Gastroesophageal sphincter (tissue), 4 donors: ENCODE results near the gene MAP3K12. TPM values are rescaled to one million over a fixed set of nuclear protein-coding genes. Genes with fewer than 3 reads are reported as not detected.

ENCODE experiments used
- ATAC-seq: fragments of 150-250 bp; one replicate; pipeline ENCODE4 v1.9.1; 2016; ENCODE audit warnings: mild to moderate bottlenecking, moderate library complexity
- H3K27ac ChIP-seq, 4 donors: fragments of 200-600 bp; sonication (generic) in 3 of 4; 1 replicate in 3 of 4; 2 replicates in 1 of 4; pipeline ENCODE4 v1.5.1; 2016 to 2019
- H3K27me3 ChIP-seq: fragments of 200-600 bp; sonication (generic); one replicate; pipeline ENCODE4 v1.5.1; 2019
- H3K36me3 ChIP-seq, 2 donors: fragments of 200-600 bp; sonication (generic); one replicate each; pipeline ENCODE4 v1.5.1; 2019; ENCODE audit warnings: control low read depth in 1 of 2
- H3K4me1 ChIP-seq, 3 donors: fragments of 200-600 bp; sonication (generic); 1 replicate in 2 of 3; 2 replicates in 1 of 3; pipeline ENCODE4 v1.5.1; 2016 to 2019; ENCODE audit warnings: control low read depth in 2 of 3
- H3K4me3 ChIP-seq, 2 donors: fragments of 200-600 bp; sonication (generic); one replicate each; pipeline ENCODE4 v1.5.1; 2019; ENCODE audit warnings: mild to moderate bottlenecking in 1 of 2, moderate library complexity in 1 of 2
- H3K9me3 ChIP-seq, 3 donors: fragments of 200-600 bp; sonication (generic); one replicate each; pipeline ENCODE4 v1.5.1; 2017 to 2019; ENCODE audit warnings: control low read depth in 2 of 3
- EP300 ChIP-seq: sonication (generic); formaldehyde crosslinking; IDR thresholded peaks from one replicate; pipeline ENCODE4 v1.6.1; 2017; ENCODE audit warnings: antibody characterized with exemption, mild to moderate bottlenecking
- POLR2A ChIP-seq, 2 donors: fragments of 450-650 bp; IDR thresholded peaks; one replicate each; pipeline ENCODE4 v1.6.1; 2017; ENCODE audit warnings: antibody characterized with exemption in 2 of 2, mild to moderate bottlenecking in 2 of 2, moderate library complexity in 1 of 2
- POLR2AphosphoS5 ChIP-seq: sonication (generic); formaldehyde crosslinking; IDR thresholded peaks from one replicate; pipeline ENCODE4 v1.6.1; 2017; ENCODE audit warnings: antibody characterized with exemption
- WGBS, 2 donors: methylation state at CpG; one replicate each; pipeline ENCODE4 v1.1.5; 2018; ENCODE audit warnings: low coverage in 1 of 2; 5-methylcytosine and 5-hydroxymethylcytosine counted together
- small RNA-seq, 4 donors: library from RNA; depleted of rRNA; stranded (forward); fragments of <200 nt; gene quantifications; one replicate each; pipeline ENCODE3, GENCODE V24; 2016
- total RNA-seq, 4 donors: library from RNA; depleted of rRNA; stranded (reverse); fragments of >200 nt; gene quantifications; one replicate each; pipeline ENCODE4 v1.1.0, GENCODE V29; 2016
- TF ChIP-seq, protein P1 (sequence below), 4 experiments: fragments of 200-600 bp in 2 of 4; fragments of 450-650 bp in 2 of 4; sonication (generic) in 1 of 4; IDR thresholded peaks; one replicate each; pipeline ENCODE4 v1.5.1; 2017 to 2019; ENCODE audit warnings: antibody characterized with exemption in 4 of 4, mild to moderate bottlenecking in 2 of 4, moderate library complexity in 2 of 4

The MAP3K12 gene
- total RNA-seq, 4 donors from 2014 or later, result 14.8 to 41.9 (median 20.3) TPM

DNA sequence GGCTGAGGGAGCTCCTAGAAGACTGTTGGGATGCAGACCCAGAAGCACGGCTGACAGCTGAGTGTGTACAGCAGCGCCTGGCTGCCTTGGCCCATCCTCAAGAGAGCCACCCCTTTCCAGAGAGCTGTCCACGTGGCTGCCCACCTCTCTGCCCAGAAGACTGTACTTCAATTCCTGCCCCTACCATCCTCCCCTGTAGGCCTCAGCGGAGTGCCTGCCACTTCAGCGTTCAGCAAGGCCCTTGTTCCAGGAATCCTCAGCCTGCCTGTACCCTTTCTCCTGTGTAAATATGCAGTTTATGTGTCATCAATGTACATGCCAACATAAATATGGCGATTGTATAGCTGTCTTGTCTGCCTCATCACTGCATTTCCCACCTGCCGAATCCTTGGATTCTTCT, 68.1 kb downstream of the MAP3K12 start:
- H3K36me3 ChIP-seq, result no peaks in the 10 kb centered on the region
- no peak overlapping the region for H3K4me3 ChIP-seq
- TF ChIP-seq, protein P1, sequence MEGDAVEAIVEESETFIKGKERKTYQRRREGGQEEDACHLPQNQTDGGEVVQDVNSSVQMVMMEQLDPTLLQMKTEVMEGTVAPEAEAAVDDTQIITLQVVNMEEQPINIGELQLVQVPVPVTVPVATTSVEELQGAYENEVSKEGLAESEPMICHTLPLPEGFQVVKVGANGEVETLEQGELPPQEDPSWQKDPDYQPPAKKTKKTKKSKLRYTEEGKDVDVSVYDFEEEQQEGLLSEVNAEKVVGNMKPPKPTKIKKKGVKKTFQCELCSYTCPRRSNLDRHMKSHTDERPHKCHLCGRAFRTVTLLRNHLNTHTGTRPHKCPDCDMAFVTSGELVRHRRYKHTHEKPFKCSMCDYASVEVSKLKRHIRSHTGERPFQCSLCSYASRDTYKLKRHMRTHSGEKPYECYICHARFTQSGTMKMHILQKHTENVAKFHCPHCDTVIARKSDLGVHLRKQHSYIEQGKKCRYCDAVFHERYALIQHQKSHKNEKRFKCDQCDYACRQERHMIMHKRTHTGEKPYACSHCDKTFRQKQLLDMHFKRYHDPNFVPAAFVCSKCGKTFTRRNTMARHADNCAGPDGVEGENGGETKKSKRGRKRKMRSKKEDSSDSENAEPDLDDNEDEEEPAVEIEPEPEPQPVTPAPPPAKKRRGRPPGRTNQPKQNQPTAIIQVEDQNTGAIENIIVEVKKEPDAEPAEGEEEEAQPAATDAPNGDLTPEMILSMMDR (IDR thresholded peaks at IDR 0.05), result no peak
- TF ChIP-seq POLR2AphosphoS5, result no peak
- no peak for TF ChIP-seq POLR2A (IDR thresholded peaks at IDR 0.05)
- TF ChIP-seq EP300, result no peak
- WGBS, 2 donors, result 81 to 100% methylated on average over 3 to 4 of the region's 7 CpGs
- H3K27me3 ChIP-seq, result no peaks in the 10 kb centered on the region
- H3K27ac ChIP-seq, result no peak overlapping the region
- ATAC-seq, result no peak
- H3K9me3 ChIP-seq, result no peaks in the 10 kb centered on the region
- no peaks in the 10 kb centered on the region for H3K4me1 ChIP-seq

DNA sequence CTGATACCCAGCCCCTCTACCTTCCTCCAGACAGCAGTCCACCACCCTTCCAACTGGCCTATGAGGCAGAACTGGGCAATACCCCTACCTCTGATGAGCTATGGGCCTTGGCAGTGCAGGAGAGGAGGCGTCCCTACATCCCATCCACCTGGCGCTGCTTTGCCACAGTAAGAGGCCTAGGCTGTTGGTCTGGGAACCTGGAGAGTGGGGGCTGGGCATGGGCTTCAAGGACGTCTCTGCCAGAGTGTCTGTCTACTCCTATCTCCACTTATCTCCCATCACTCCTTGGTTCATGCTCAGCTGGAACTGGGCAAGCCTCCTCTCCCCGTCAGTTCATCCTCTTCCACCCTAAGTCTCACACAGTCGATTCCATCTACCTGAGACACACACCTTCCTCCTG, 69.1 kb downstream of the MAP3K12 start:
- no peak for ATAC-seq
- no peaks in the 10 kb centered on the region for H3K27me3 ChIP-seq
- no peaks in the 10 kb centered on the region for H3K4me1 ChIP-seq
- H3K4me3 ChIP-seq, result no peak overlapping the region
- 90 to 100% methylated on average over 2 to 4 of the region's 5 CpGs for WGBS, 2 donors
- no peaks in the 10 kb centered on the region for H3K36me3 ChIP-seq
- no peaks in the 10 kb centered on the region for H3K9me3 ChIP-seq
- H3K27ac ChIP-seq, result no peak overlapping the region
- TF ChIP-seq POLR2A (IDR thresholded peaks at IDR 0.05) (no peak), EP300 (no peak), POLR2AphosphoS5 (no peak)
- TF ChIP-seq, protein P1 (IDR thresholded peaks at IDR 0.05), result no peak

Small RNA genes lying within 50 kb of the gene (small RNA-seq; reads per million reads assigned to genes)
- gene AC023509.3, result 0 reads per million in 4 donors

Other genes starting within 250 kb of the MAP3K12 start
- 1 to 10 TPM in 2 of 4 donors, under 1 TPM in 2; 0.13 to 2.3 (median 0.64) TPM for gene ESPL1, start 231.2 kb downstream of the MAP3K12 start, total RNA-seq
- 100 to 1,000 TPM; 390 to 782 (median 568) TPM for gene PFDN5, start 203.9 kb downstream of the MAP3K12 start, total RNA-seq
- 10 to 100 TPM; 40.9 to 49.2 (median 46.3) TPM for gene MYG1, start 199.8 kb downstream of the MAP3K12 start, total RNA-seq
- gene AAAS, start 177.8 kb downstream of the MAP3K12 start, total RNA-seq, result 10 to 100 TPM; 36.4 to 88.9 (median 46.5) TPM
- not detected for gene SP7, start 163.1 kb downstream of the MAP3K12 start, total RNA-seq
- gene SP1, start 119.3 kb downstream of the MAP3K12 start, total RNA-seq, result 10 to 100 TPM; 68.0 to 80.5 (median 74.0) TPM
- gene AMHR2, start 75.6 kb downstream of the MAP3K12 start, total RNA-seq, result under 1 TPM in 1 of 4 donors, not detected in 3; 0.13 TPM
- 10 to 100 TPM; 54.2 to 73.2 (median 69.6) TPM for gene PRR13, start 57.7 kb downstream of the MAP3K12 start, total RNA-seq
- gene PCBP2, start 47.4 kb downstream of the MAP3K12 start, total RNA-seq, result 100 to 1,000 TPM; 259 to 375 (median 354) TPM
- gene TARBP2, start 1.8 kb upstream of the MAP3K12 start, total RNA-seq, result 10 to 100 TPM; 12.1 to 19.6 (median 17.4) TPM
- not detected for gene NPFF, start 8.0 kb upstream of the MAP3K12 start, total RNA-seq
- 10 to 100 TPM; 26.7 to 54.9 (median 33.3) TPM for gene ATF7, start 126.9 kb upstream of the MAP3K12 start, total RNA-seq
- gene ATP5MC2, start 176.6 kb upstream of the MAP3K12 start, total RNA-seq, result 100 to 1,000 TPM; 197 to 324 (median 245) TPM
- 100 to 1,000 TPM; 400 to 469 (median 424) TPM for gene CALCOCO1, start 228.0 kb upstream of the MAP3K12 start, total RNA-seq